Spinal cord (tissue), 10 donors: ENCODE data around the gene GDPD3. TPM values are rescaled to one million over a fixed set of nuclear protein-coding genes. Genes with fewer than 3 reads are reported as not detected.
A peak's percentile ranks its signal among the peaks of the same experiment; 100 is the strongest.
"Not testable (repeated sequence)": the region's sequence is repeated elsewhere in the genome, so short reads cannot be mapped to it uniquely, and the experiment has no call there.

Experiments
- DNase-seq, 6 donors: peaks; one replicate each; pipeline versions ENCODE4 v3.0.0 to v3.0.0-alpha.2; 2013 to 2015; ENCODE audit warnings: low spot score in 6 of 6, low read depth in 4 of 6
- H3K27ac ChIP-seq: one replicate; pipeline ENCODE4 v1.5.1; 2013; ENCODE audit warnings: low read depth, low read length, control low read depth
- H3K27me3 ChIP-seq: one replicate; pipeline ENCODE4 v1.6.1; 2013; ENCODE audit warnings: low read length; ENCODE audit not compliant: control insufficient read depth, insufficient read depth
- H3K36me3 ChIP-seq: one replicate; pipeline ENCODE4 v1.6.1; 2013; ENCODE audit warnings: low read length; ENCODE audit not compliant: control insufficient read depth, insufficient read depth
- H3K4me1 ChIP-seq: one replicate; pipeline ENCODE4 v1.6.1; 2013; ENCODE audit warnings: low read length; ENCODE audit not compliant: control insufficient read depth, insufficient read depth
- H3K4me3 ChIP-seq: one replicate; pipeline ENCODE4 v1.5.1; 2013; ENCODE audit warnings: low read depth, low read length, control low read depth
- H3K9me3 ChIP-seq: one replicate; pipeline ENCODE4 v1.6.1; 2013; ENCODE audit warnings: low read length; ENCODE audit not compliant: control insufficient read depth, insufficient read depth
- WGBS: methylation state at CpG from one replicate; pipeline ENCODE4 v1.1.5; 2013; ENCODE audit warnings: missing lambda C conversion rate; ENCODE audit not compliant: insufficient coverage; 5-methylcytosine and 5-hydroxymethylcytosine counted together
- polyA plus RNA-seq, 2 donors: library from polyadenylated mRNA; unstranded; fragments of 120-200 nt; gene quantifications; one replicate each; pipeline ENCODE4 v1.2.1, GENCODE V29; 2013; ENCODE audit not compliant: insufficient read length in 2 of 2
- total RNA-seq, 2 donors: library from RNA; depleted of rRNA in 1 of 2; stranded (reverse); fragments of 120-200 nt in 1 of 2; fragments of >200 nt in 1 of 2; gene quantifications; one replicate each; pipeline versions ENCODE4 v1.2.3 to v1.2.4, GENCODE V29; 2013 to 2014
- donor health status: healthy.

Gene GDPD3
- total and polyA plus RNA-seq, 4 donors, result 1.2 to 10.9 (median 5.8) TPM

- H3K27me3 ChIP-seq, result no peaks in the 10 kb centered on the region
- 97% methylated on average over 5 of the region's 7 CpGs for WGBS
- no peak for DNase-seq
- peaks cover 91% of the 10 kb centered on the region for H3K36me3 ChIP-seq
- H3K27ac ChIP-seq, result no peak overlapping the region
- no peak overlapping the region for H3K4me3 ChIP-seq
- no peaks in the 10 kb centered on the region for H3K9me3 ChIP-seq
- H3K4me1 ChIP-seq, result no peaks in the 10 kb centered on the region
Measured at GRCh38 chr16:30115238-30115637, 1.9 kb upstream of the GDPD3 start.

DNA sequence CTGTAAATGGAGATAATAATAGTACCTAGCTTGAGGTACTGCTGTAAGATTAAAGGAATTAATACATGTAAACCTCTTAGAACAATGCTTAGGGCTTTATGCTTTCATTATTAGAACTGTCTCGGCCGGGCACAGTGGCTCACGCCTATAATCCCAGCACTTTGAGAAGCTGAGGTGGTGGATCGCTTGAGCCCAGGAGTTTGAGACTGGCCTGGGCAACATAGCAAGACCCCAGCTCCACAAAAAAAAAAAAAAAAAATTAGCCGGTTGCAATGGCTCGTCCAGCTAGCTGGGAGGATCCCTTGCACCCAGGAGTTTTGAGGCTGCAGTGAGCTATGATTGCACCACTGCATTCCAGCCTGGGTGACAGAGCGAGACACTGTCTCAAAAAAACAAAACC is 1.5 kb upstream of the GDPD3 start:
- H3K27me3 ChIP-seq, H3K9me3 ChIP-seq, H3K4me1 ChIP-seq, DNase-seq, H3K4me3 ChIP-seq, H3K27ac ChIP-seq: not testable (repeated sequence)
- WGBS, result 100% methylated on average over 3 of the region's 7 CpGs
- H3K36me3 ChIP-seq, result peaks cover 90% of the 10 kb centered on the region

- 80% methylated on average over 2 of the region's 11 CpGs for WGBS
- peaks cover 89% of the 10 kb centered on the region for H3K36me3 ChIP-seq
Measured at GRCh38 chr16:30114411-30114810, 1.1 kb upstream of the GDPD3 start.

DNA sequence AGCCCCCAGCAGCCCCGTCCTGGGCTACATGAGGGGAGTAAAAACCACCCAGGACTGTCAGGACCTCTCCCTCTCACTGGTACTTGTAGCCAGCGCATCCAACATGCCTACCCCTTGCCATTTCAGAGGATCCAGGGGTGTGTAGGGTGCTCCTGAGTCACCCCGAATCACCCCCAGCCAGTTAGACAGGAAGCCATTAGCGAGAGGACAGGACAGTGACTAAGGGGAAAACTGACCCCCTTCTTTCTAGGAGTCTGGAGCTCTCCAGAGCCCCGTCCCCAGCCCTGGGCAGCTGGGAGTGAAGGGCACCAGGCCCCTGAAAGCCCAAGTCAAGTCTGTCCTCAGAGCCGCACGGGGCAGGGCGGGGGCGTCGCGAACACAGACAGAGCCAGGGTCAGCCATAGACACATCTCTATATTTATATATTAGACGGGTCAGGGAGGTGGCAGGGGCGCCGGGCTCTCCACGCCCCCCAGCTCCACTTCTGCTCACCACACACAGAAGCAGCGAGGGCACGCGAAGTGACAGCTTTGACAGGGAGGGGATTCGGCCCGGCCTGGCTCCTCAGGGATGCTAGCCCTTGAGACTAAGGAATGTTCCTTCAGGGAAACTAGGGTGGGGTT is 485 bp upstream of the GDPD3 start:
- WGBS, result 100% methylated on average over 1 of the region's 20 CpGs
- H3K27ac ChIP-seq, result no peak overlapping the region

More at GRCh38 chr16:30114411-30114810, 1.1 kb upstream of the GDPD3 start:
- Histone ChIP-seq H3K9me3 (no peaks in the 10 kb centered on the region), H3K4me1 (no peaks in the 10 kb centered on the region), H3K27ac (no peak overlapping the region), H3K27me3 (no peaks in the 10 kb centered on the region), H3K4me3 (no peak overlapping the region)
- no peak for DNase-seq

GRCh38 chr16:30112197-30113030 is 923 bp downstream of the GDPD3 start:
- Histone ChIP-seq H3K4me3 (no peak overlapping the region), H3K27me3 (no peaks in the 10 kb centered on the region), H3K27ac (no peak overlapping the region), H3K9me3 (no peaks in the 10 kb centered on the region), H3K4me1 (no peaks in the 10 kb centered on the region), H3K36me3 (peaks cover 90% of the 10 kb centered on the region)
- DNase-seq, result peak in 1 of 6 donors; percentile 8
- 71% methylated on average over 22 of the region's 29 CpGs for WGBS

More for the DNA sequence above, 485 bp upstream of the GDPD3 start:
- Histone ChIP-seq H3K9me3 (no peaks in the 10 kb centered on the region), H3K4me3 (no peak overlapping the region), H3K4me1 (no peaks in the 10 kb centered on the region), H3K36me3 (peaks cover 92% of the 10 kb centered on the region), H3K27me3 (no peaks in the 10 kb centered on the region)
- no peak for DNase-seq

GRCh38 chr16:30110661-30111060 is 2.7 kb downstream of the GDPD3 start:
- no peaks in the 10 kb centered on the region for H3K9me3 ChIP-seq
- WGBS, result 60% methylated on average over 1 of the region's 7 CpGs
- no peak overlapping the region for H3K27ac ChIP-seq
- no peak for DNase-seq
- H3K4me3 ChIP-seq, result no peak overlapping the region
- no peaks in the 10 kb centered on the region for H3K27me3 ChIP-seq
- H3K4me1 ChIP-seq, result no peaks in the 10 kb centered on the region
- peaks cover 86% of the 10 kb centered on the region for H3K36me3 ChIP-seq

DNA sequence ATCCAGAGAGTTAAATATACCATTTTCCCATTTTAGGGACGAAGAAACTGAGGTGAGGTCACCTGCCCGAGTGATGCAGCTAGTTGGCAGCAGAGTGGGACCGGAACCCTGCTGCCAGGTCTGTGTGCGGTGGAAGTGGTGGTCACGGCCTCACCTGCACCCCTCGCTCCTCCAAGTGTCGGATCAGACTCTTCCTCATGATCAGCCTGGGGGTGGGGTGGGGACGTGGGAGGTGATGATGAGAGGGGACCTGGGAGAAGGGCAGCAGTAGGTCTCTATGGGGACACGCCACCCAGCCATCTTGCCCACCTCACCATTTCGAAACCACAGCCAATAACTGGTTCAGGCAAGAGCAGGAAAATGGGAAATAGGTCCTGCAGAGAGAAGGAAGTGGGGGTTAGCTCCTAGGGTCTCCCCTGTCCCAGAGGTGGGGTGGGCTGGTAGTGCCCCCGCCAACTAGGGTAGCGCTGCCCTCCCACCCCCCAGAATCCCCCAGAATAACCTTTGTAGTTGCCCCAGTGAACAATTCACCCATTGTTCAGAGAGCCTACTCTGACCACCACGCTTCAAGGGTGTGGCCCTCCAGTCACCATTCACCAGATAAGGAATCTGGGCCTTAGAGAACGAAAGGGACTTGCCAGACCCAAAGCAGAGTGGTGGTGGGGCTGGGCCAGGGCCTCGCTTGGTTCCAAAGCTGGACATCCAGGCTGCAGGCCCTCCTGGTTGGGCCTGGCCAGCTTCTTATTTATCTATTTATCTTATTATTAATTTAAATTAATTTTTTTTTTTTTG is 5.1 kb downstream of the GDPD3 start:
- Histone ChIP-seq H3K4me1 (no peaks in the 10 kb centered on the region), H3K4me3 (no peak overlapping the region), H3K27me3 (no peaks in the 10 kb centered on the region), H3K36me3 (peaks cover 76% of the 10 kb centered on the region), H3K27ac (no peak overlapping the region), H3K9me3 (no peaks in the 10 kb centered on the region)
- WGBS, result 89% methylated on average over 5 of the region's 15 CpGs
- no peak for DNase-seq

- H3K9me3 ChIP-seq, result peaks cover 1% of the 10 kb centered on the region
- H3K27me3 ChIP-seq, result no peaks in the 10 kb centered on the region
- H3K4me1 ChIP-seq, result no peaks in the 10 kb centered on the region
- WGBS, result 81% methylated on average over 6 of the region's 6 CpGs
- no peak overlapping the region for H3K4me3 ChIP-seq
- peaks cover 44% of the 10 kb centered on the region for H3K36me3 ChIP-seq
- no peak overlapping the region for H3K27ac ChIP-seq
- no peak for DNase-seq
Measured at GRCh38 chr16:30104492-30104891, 8.8 kb downstream of the GDPD3 start.

DNA sequence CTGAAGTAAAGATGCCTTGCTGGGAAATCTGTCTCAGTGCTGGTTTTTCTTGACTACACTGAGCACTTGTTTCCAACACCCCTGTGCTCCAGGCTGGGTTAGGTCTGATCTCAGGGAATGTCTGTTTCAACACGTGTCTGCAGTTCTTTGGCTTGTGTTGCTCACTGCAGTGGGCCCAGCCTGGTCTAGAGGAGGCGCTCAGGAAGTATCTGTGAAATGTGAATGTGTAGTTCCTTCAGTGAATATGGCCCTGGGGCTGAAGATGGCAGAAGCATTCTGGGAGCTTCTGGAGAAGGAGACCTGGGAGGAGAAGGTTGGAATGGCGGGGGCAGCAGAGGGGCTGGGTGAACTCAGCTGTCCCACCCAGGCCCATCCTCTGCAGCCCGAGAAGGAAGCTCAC is 9.2 kb downstream of the GDPD3 start:
- DNase-seq, result no peak
- 86% methylated on average over 4 of the region's 4 CpGs for WGBS
- Histone ChIP-seq H3K4me3 (no peak overlapping the region), H3K4me1 (no peaks in the 10 kb centered on the region), H3K9me3 (peaks cover 1% of the 10 kb centered on the region), H3K36me3 (peaks cover 40% of the 10 kb centered on the region), H3K27me3 (no peaks in the 10 kb centered on the region), H3K27ac (no peak overlapping the region)
